ENCODE measurements around the gene STIM2. TPM values are rescaled to one million over a fixed set of nuclear protein-coding genes. Genes with fewer than 3 reads are reported as not detected.

The STIM2 gene
- total RNA-seq, 1 donor from 2014 or later: 25.8 TPM

GRCh38 chr4:26842911-26843310, 17.7 kb upstream of the STIM2 start:
- H3K4me3 Mint-ChIP-seq: no peak overlapping the region
- Histone ChIP-seq H4K20me1 (ENCODE audit: low read depth) (no peaks in the 10 kb centered on the region), H3K27me3 (no peaks in the 10 kb centered on the region), H3K4me3 (no peak overlapping the region), H2AFZ (replicated peaks) (no peak overlapping the region), H3K4me2 (no peak overlapping the region), H3K36me3 (no peaks in the 10 kb centered on the region), H3K9ac (no peak overlapping the region), H3K79me2 (ENCODE audit: low read depth) (no peaks in the 10 kb centered on the region), H3K4me1 (no peaks in the 10 kb centered on the region), H3F3A (ENCODE audit: low read depth) (no peaks in the 10 kb centered on the region), H3K27ac (no peak overlapping the region), H3K9me3 (ENCODE audit: low read depth) (no peaks in the 10 kb centered on the region)
- peaks cover 8% of the 10 kb centered on the region for H3K4me1 Mint-ChIP-seq
- no peaks in the 10 kb centered on the region for H3K9me3 Mint-ChIP-seq
- TF ChIP-seq CTCF (IDR thresholded peaks at IDR 0.05): no peak
- no peak for TF ChIP-seq EZH2phosphoT487 (IDR thresholded peaks at IDR 0.05)
- no peak for TF ChIP-seq EZH2 (IDR thresholded peaks at IDR 0.05)
- no peak for DNase-seq (ENCODE audit: low spot score)
- H3K27me3 Mint-ChIP-seq (ENCODE audit: insufficient read depth, low read depth): no peaks in the 10 kb centered on the region
- H3K36me3 Mint-ChIP-seq: no peaks in the 10 kb centered on the region
- no peak overlapping the region for H3K27ac Mint-ChIP-seq

- Mint-ChIP-seq H3K36me3 (no peaks in the 10 kb centered on the region), H3K27me3 (ENCODE audit: insufficient read depth, low read depth) (no peaks in the 10 kb centered on the region), H3K4me1 (peaks cover 4% of the 10 kb centered on the region), H3K27ac (no peak overlapping the region), H3K4me3 (no peak overlapping the region), H3K9me3 (no peaks in the 10 kb centered on the region)
- no peaks in the 10 kb centered on the region for H3K36me3 ChIP-seq
- H3K9ac ChIP-seq: no peak overlapping the region
- no peak overlapping the region for H2AFZ ChIP-seq (replicated peaks)
- no peak overlapping the region for H3K4me3 ChIP-seq
- peaks cover 7% of the 10 kb centered on the region for H3K4me1 ChIP-seq
- TF ChIP-seq EZH2phosphoT487 (IDR thresholded peaks at IDR 0.05) (no peak), EZH2 (IDR thresholded peaks at IDR 0.05) (no peak), CTCF (IDR thresholded peaks at IDR 0.05) (no peak)
- no peaks in the 10 kb centered on the region for H3K27me3 ChIP-seq
- no peaks in the 10 kb centered on the region for H4K20me1 ChIP-seq (ENCODE audit: low read depth)
- no peak overlapping the region for H3K4me2 ChIP-seq
- no peaks in the 10 kb centered on the region for H3K79me2 ChIP-seq (ENCODE audit: low read depth)
- no peak for DNase-seq (ENCODE audit: low spot score)
- peaks cover 9% of the 10 kb centered on the region for H3F3A ChIP-seq (ENCODE audit: low read depth)
- H3K27ac ChIP-seq: no peak overlapping the region
- H3K9me3 ChIP-seq (ENCODE audit: low read depth): no peaks in the 10 kb centered on the region
Measured at GRCh38 chr4:26850528-26850927, 10.1 kb upstream of the STIM2 start.

- H4K20me1 ChIP-seq (ENCODE audit: low read depth): no peaks in the 10 kb centered on the region
- H3K27ac Mint-ChIP-seq: no peak overlapping the region
- H3K9ac ChIP-seq: no peak overlapping the region
- peaks cover 4% of the 10 kb centered on the region for H3K4me1 Mint-ChIP-seq
- no peak overlapping the region for H3K27ac ChIP-seq
- H3K4me2 ChIP-seq: no peak overlapping the region
- H3K9me3 ChIP-seq (ENCODE audit: low read depth): no peaks in the 10 kb centered on the region
- H3K79me2 ChIP-seq (ENCODE audit: low read depth): no peaks in the 10 kb centered on the region
- H3K36me3 ChIP-seq: no peaks in the 10 kb centered on the region
- H3K4me3 ChIP-seq: no peak overlapping the region
- no peaks in the 10 kb centered on the region for H3K9me3 Mint-ChIP-seq
- DNase-seq (ENCODE audit: low spot score): no peak
- no peak overlapping the region for H3K4me3 Mint-ChIP-seq
- no peaks in the 10 kb centered on the region for H3K27me3 ChIP-seq
- H3K27me3 Mint-ChIP-seq (ENCODE audit: insufficient read depth, low read depth): no peaks in the 10 kb centered on the region
- peaks cover 10% of the 10 kb centered on the region for H3F3A ChIP-seq (ENCODE audit: low read depth)
- peaks cover 7% of the 10 kb centered on the region for H3K4me1 ChIP-seq
- no peak overlapping the region for H2AFZ ChIP-seq (replicated peaks)
- H3K36me3 Mint-ChIP-seq: no peaks in the 10 kb centered on the region
- no peak for TF ChIP-seq CTCF (IDR thresholded peaks at IDR 0.05)
Measured at GRCh38 chr4:26851129-26851528, 9.5 kb upstream of the STIM2 start.

GRCh38 chr4:26854701-26855100, 5.9 kb upstream of the STIM2 start:
- Mint-ChIP-seq H3K9me3 (no peaks in the 10 kb centered on the region), H3K27me3 (ENCODE audit: insufficient read depth, low read depth) (peaks cover 2% of the 10 kb centered on the region), H3K27ac (no peak overlapping the region), H3K4me3 (no peak overlapping the region), H3K36me3 (no peaks in the 10 kb centered on the region), H3K4me1 (peaks cover 25% of the 10 kb centered on the region)
- TF ChIP-seq EZH2 (IDR thresholded peaks at IDR 0.05) (no peak), EZH2phosphoT487 (IDR thresholded peaks at IDR 0.05) (no peak), CTCF (IDR thresholded peaks at IDR 0.05) (no peak)
- Histone ChIP-seq H3K9me3 (ENCODE audit: low read depth) (no peaks in the 10 kb centered on the region), H3K4me1 (peaks cover 23% of the 10 kb centered on the region), H3K4me3 (no peak overlapping the region), H3K9ac (no peak overlapping the region), H3K36me3 (no peaks in the 10 kb centered on the region), H4K20me1 (ENCODE audit: low read depth) (no peaks in the 10 kb centered on the region), H3K79me2 (ENCODE audit: low read depth) (no peaks in the 10 kb centered on the region), H2AFZ (replicated peaks) (peak overlapping the region; percentile 26), H3F3A (ENCODE audit: low read depth) (peaks cover 33% of the 10 kb centered on the region), H3K4me2 (peak overlapping the region; percentile 25), H3K27me3 (peaks cover 9% of the 10 kb centered on the region), H3K27ac (no peak overlapping the region)
- peak; percentile 17 for DNase-seq (ENCODE audit: low spot score)

All from neural progenitor cell (in vitro differentiated cells).